ENCODE results near the gene AKR1E2.

- TF ChIP-seq CTCF (IDR thresholded peaks at IDR 0.05) = no peak
- TF ChIP-seq POLR2A (IDR thresholded peaks at IDR 0.05) = no peak
Observed at GRCh38 chr10:4778761-4779160, 47.2 kb upstream of the AKR1E2 start.
